Mammary epithelial cell (primary cell): ENCODE data around the gene SLC30A3.

ENCODE experiments used
- CTCF ChIP-seq, 2 donors: IDR thresholded peaks in 1 of 2; conservative IDR thresholded peaks in 1 of 2; 2 replicates each; pipeline ENCODE4 v1.5.1; 2011 to 2012; ENCODE audit warnings: inconsistent platforms in 2 of 2, low read length in 2 of 2, mild to moderate bottlenecking in 2 of 2, control low read depth in 1 of 2, low read depth in 1 of 2; ENCODE audit not compliant: insufficient read depth in 1 of 2; ENCODE audit errors: extremely low read depth in 1 of 2
- EZH2 ChIP-seq: IDR thresholded peaks from 2 replicates; pipeline ENCODE4 v1.6.1; 2012; ENCODE audit warnings: low read length, inconsistent platforms, borderline replicate concordance

- TF ChIP-seq CTCF (conservative IDR thresholded peaks at IDR 0.05 in 1 of 2, IDR thresholded peaks at IDR 0.05 in 1 of 2; ENCODE audit: extremely low read depth in 1 of 2, insufficient read depth in 1 of 2, low read depth in 1 of 2, low read length in 2 of 2) (no peak), EZH2 (no peak)
These were observed 12.0 kb downstream of the SLC30A3 start for GRCh38 chr2:27250652-27251379.
